Spleen (tissue), 7 donors: Measurements from ENCODE around the gene SIRT2.

Source experiments
- POLR2A ChIP-seq, 3 donors: fragments of 450-650 bp; IDR thresholded peaks; one replicate each; pipeline ENCODE4 v1.5.1; 2017; ENCODE audit warnings: antibody characterized with exemption in 3 of 3, mild to moderate bottlenecking in 1 of 3
- TF ChIP-seq, protein P1 (sequence below), 11 experiments: fragments of 200-600 bp in 7 of 11; fragments of 450-650 bp in 4 of 11; sonication (generic) in 4 of 11; IDR thresholded peaks in 8 of 11; conservative IDR thresholded peaks in 3 of 11; 1 replicate in 7 of 11; 2 replicates in 4 of 11; pipeline versions ENCODE4 v1.4.0 to v1.8.0; 2016 to 2021; ENCODE audit warnings: antibody characterized with exemption in 11 of 11, inconsistent platforms in 4 of 11, mild to moderate bottlenecking in 1 of 11
- donor health status: DM: no; HTN: no; CAD: no; lungs with moderate emphysema.
- donor health status: DM: no; HTN: no; CAD: no.
- donor health status: DM: no; HTN: no; CAD: no.

DNA sequence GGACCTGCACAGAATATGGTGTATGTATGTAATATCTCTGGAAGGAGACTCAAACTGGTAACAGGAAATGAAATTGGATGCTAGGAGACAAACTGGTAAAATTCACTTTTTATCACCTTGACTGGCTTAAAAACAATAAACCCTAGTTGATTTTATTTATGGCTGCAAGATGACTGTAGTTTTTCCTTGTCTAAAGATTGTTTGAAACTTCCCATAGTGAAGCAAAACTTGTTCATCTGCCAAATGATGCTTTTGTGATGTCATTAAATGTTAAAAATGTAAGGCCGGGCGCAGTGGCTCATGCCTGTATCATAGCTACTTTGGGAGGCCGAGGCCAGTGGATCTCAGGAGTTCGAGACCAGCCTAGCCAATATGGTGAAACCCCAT is 65.3 kb downstream of the SIRT2 start:
- TF ChIP-seq POLR2A (IDR thresholded peaks at IDR 0.05) = no peak
- TF ChIP-seq, protein P1, sequence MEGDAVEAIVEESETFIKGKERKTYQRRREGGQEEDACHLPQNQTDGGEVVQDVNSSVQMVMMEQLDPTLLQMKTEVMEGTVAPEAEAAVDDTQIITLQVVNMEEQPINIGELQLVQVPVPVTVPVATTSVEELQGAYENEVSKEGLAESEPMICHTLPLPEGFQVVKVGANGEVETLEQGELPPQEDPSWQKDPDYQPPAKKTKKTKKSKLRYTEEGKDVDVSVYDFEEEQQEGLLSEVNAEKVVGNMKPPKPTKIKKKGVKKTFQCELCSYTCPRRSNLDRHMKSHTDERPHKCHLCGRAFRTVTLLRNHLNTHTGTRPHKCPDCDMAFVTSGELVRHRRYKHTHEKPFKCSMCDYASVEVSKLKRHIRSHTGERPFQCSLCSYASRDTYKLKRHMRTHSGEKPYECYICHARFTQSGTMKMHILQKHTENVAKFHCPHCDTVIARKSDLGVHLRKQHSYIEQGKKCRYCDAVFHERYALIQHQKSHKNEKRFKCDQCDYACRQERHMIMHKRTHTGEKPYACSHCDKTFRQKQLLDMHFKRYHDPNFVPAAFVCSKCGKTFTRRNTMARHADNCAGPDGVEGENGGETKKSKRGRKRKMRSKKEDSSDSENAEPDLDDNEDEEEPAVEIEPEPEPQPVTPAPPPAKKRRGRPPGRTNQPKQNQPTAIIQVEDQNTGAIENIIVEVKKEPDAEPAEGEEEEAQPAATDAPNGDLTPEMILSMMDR (IDR thresholded peaks at IDR 0.05 in 8 of 11, conservative IDR thresholded peaks at IDR 0.05 in 3 of 11) = no peak
